ENCODE measurements around the gene FKBP5.

- TF ChIP-seq POLR2A (IDR thresholded peaks at IDR 0.05) (no peak), CTCF (IDR thresholded peaks at IDR 0.05) (no peak)
These were observed 138.3 kb downstream of the FKBP5 start for GRCh38 chr6:35550437-35550836.
